Fibroblast of skin of right quadriceps (primary cell): ENCODE data around the gene GALNT9.
"Not testable (repeated sequence)": the region's sequence is repeated elsewhere in the genome, so short reads cannot be mapped to it uniquely, and the experiment has no call there.

Experiments used
- DNase-seq: peaks from one replicate; pipeline ENCODE4 v3.0.0-alpha.2; 2013

Gene GALNT9

GRCh38 chr12:132152953-132153352 is 176.4 kb downstream of the GALNT9 start:
- no peak for DNase-seq

- DNase-seq = no peak
These were observed 177.0 kb downstream of the GALNT9 start for GRCh38 chr12:132152411-132152821.

- DNase-seq = no peak
These were observed 177.5 kb downstream of the GALNT9 start for GRCh38 chr12:132151766-132152410.

- DNase-seq = no peak
These were observed 178.1 kb downstream of the GALNT9 start for GRCh38 chr12:132151145-132151765.

- no peak for DNase-seq
These were observed 178.6 kb downstream of the GALNT9 start for GRCh38 chr12:132150780-132151144.

- not testable (repeated sequence) for DNase-seq
These were observed 179.9 kb downstream of the GALNT9 start for GRCh38 chr12:132149526-132149925.

- no peak for DNase-seq
These were observed 180.9 kb downstream of the GALNT9 start for GRCh38 chr12:132148368-132149045.

GRCh38 chr12:132147423-132148367 is 181.7 kb downstream of the GALNT9 start:
- DNase-seq = no peak

- no peak for DNase-seq
These were observed 182.5 kb downstream of the GALNT9 start for GRCh38 chr12:132146772-132147422.
